Measurements from ENCODE around the gene CGRRF1.

CGRRF1 gene

DNA sequence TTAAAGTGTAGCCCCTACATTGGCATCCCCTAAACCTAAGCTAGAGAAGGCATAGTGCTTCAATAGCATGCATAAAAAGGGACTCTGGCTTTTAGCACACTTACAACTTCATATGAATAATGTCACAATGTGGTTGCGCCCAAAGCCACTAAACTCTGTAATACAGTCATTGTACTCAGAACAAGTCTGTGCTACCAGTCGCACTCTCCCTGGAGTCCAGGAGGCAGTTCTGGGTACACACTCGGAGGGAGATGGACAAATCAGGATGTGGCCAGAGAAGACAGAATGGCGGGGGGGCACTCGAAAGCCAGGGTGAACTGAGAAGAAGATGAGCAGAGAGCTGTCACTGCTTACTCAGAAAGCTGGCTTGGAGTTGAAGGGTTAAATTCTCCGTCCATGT is 67.8 kb downstream of the CGRRF1 start:
- no peak for TF ChIP-seq JUND (IDR thresholded peaks at IDR 0.05; ENCODE audit: low read depth)
- in situ Hi-C loops (cut with HindIII; ENCODE audit: low pct_unique_long_range_greater_than_20kb, low sequenced_read_pairs) = no loop called here
- DNase-seq (ENCODE audit: low read depth in 1 of 2, low spot score in 1 of 2) = no peak

DNA sequence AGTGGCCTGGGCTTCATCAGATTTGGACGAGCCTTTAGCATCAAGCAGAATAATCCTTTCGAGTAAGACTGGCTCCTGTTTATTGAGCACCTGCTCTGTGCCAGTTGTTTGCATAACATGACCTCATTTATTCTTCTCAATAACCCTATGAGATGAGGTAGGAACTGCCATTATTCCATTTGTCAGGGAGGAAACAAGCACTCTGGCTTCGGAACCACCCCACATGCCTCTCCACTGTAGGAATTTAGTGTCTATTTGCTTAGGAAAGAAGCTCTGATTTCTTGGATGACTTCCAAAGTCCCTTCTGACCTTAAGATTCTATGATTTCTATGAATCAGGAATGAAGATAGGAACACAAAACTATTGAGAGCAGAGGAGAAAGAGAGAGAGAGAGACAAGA is 68.3 kb downstream of the CGRRF1 start:
- DNase-seq (ENCODE audit: low read depth in 1 of 2, low spot score in 1 of 2) = peak in 1 of 2 experiments; percentile 63
- no peak for TF ChIP-seq JUND (IDR thresholded peaks at IDR 0.05; ENCODE audit: low read depth)
- in situ Hi-C loops (cut with HindIII; ENCODE audit: low pct_unique_long_range_greater_than_20kb, low sequenced_read_pairs) = no loop called here

GRCh38 chr14:54579621-54580020 is 69.9 kb downstream of the CGRRF1 start:
- peak in 1 of 2 experiments; percentile 67 for DNase-seq (ENCODE audit: low read depth in 1 of 2, low spot score in 1 of 2)
- in situ Hi-C loops (cut with HindIII; ENCODE audit: low pct_unique_long_range_greater_than_20kb, low sequenced_read_pairs) = no loop called here
- TF ChIP-seq JUND (IDR thresholded peaks at IDR 0.05; ENCODE audit: low read depth) = no peak

- in situ Hi-C loops (cut with HindIII; ENCODE audit: low pct_unique_long_range_greater_than_20kb, low sequenced_read_pairs) = no loop called here
- DNase-seq (ENCODE audit: low read depth in 1 of 2, low spot score in 1 of 2) = no peak
- no peak for TF ChIP-seq JUND (IDR thresholded peaks at IDR 0.05; ENCODE audit: low read depth)
Observed at GRCh38 chr14:54580933-54581332, 71.2 kb downstream of the CGRRF1 start.

GRCh38 chr14:54582334-54582733 is 72.6 kb downstream of the CGRRF1 start:
- in situ Hi-C loops (cut with HindIII; ENCODE audit: low pct_unique_long_range_greater_than_20kb, low sequenced_read_pairs) = no loop called here
- no peak for DNase-seq (ENCODE audit: low read depth in 1 of 2, low spot score in 1 of 2)
- no peak for TF ChIP-seq JUND (IDR thresholded peaks at IDR 0.05; ENCODE audit: low read depth)

GRCh38 chr14:54584097-54584496 is 74.4 kb downstream of the CGRRF1 start:
- in situ Hi-C loops (cut with HindIII; ENCODE audit: low pct_unique_long_range_greater_than_20kb, low sequenced_read_pairs) = no loop called here
- TF ChIP-seq JUND (IDR thresholded peaks at IDR 0.05; ENCODE audit: low read depth) = no peak
- no peak for DNase-seq (ENCODE audit: low read depth in 1 of 2, low spot score in 1 of 2)

DNA sequence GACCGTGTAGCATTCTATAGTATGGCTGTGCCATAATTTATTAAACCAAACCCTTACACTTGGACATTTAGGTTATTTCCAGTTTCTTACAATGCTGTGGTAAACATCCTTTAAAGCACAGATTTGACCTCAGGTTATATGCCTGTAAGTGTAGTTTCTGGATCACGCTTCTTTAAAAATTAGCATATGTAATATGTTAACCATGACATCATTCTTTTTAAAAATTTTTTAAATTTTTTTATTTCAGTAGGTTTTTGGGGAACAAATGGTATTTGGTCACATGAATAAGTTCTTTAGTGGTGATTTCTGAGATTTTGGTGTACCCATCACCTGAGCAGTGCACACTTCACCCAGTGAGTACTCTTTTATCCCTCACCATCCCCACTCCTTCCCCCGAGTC is 75.5 kb downstream of the CGRRF1 start:
- DNase-seq (ENCODE audit: low read depth in 1 of 2, low spot score in 1 of 2) = no peak
- TF ChIP-seq JUND (IDR thresholded peaks at IDR 0.05; ENCODE audit: low read depth) = no peak
- in situ Hi-C loops (cut with HindIII; ENCODE audit: low pct_unique_long_range_greater_than_20kb, low sequenced_read_pairs) = no loop called here

Measured in T47D (cell line).